ENCODE results near the gene OR3A3.
A peak's percentile ranks its signal among the peaks of the same experiment; 100 is the strongest.

OR3A3 gene

DNA sequence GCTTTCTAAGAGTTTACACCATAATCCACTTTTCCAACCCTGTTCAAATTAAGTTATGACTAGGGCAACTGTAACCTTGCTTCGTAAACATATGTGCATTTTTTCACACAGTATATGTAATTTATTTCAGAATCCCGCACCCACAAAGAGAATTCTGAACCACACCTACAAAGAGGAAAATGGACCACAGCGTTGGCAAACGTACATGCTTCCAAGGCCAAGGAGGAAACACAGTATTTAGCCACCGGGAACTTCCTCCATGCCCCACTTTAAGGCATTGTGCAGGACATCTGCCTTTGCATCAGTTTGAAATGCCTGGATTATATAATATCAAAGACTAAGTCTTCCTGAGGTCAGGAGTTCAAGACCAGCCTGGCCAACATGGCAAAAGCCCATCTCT lies 58.4 kb downstream of the OR3A3 start:
- H3K27me3 Mint-ChIP-seq (ENCODE audit: low read depth), result no peaks in the 10 kb centered on the region
- peaks cover 8% of the 10 kb centered on the region for H3K4me1 Mint-ChIP-seq
- no peak for TF ChIP-seq CTCF (IDR thresholded peaks at IDR 0.05; ENCODE audit: unreplicated experiment in 3 of 3)
- H3K36me3 Mint-ChIP-seq (ENCODE audit: low read depth), result no peaks in the 10 kb centered on the region
- H3K4me3 Mint-ChIP-seq, result no peak overlapping the region
- peaks cover 2% of the 10 kb centered on the region for H3K9me3 Mint-ChIP-seq
- no peak overlapping the region for H3K27ac Mint-ChIP-seq

DNA sequence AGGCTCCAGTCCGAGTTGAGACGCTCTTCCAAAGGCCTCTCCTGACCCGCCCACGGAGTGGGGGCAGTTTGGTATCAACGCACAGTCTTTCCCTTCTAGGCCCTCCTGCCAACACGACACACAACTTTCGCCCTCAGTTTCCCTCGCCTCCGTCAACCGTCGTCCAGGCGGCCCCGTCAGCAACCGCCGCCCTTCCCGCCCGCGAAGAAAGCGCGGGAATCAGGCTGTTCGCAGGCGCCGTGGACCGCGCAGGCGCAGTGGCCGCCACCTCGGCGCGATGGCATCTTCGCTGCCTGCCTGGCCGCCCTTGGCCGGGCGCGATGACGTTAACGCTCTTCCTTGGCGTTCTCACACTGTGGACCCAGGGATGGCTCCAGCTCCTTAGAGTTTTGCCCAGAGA lies 60.4 kb downstream of the OR3A3 start, which contains the start of gene SPATA22:
Gene SPATA22, minus strand, starts transcription at position 221 of the 400 bp plus-strand sequence. CDS start 2,494 bp downstream, outside the sequence.
- Mint-ChIP-seq H3K4me3 (no peak within 1 kb of the TSS), H3K27ac (peak within 1 kb of the TSS in 2 of 3 experiments; percentile 40 to 88), H3K27me3 (ENCODE audit: low read depth) (no peaks in the 10 kb centered on the region), H3K4me1 (peaks cover 27% of the 10 kb centered on the region), H3K9me3 (no peaks in the 10 kb centered on the region), H3K36me3 (ENCODE audit: low read depth) (no peaks in the 10 kb centered on the region)
- TF ChIP-seq CTCF (IDR thresholded peaks at IDR 0.05; ENCODE audit: unreplicated experiment in 3 of 3), result no peak

GRCh38 chr17:3472137-3472536 lies 61.0 kb downstream of the OR3A3 start:
- no peaks in the 10 kb centered on the region for H3K9me3 Mint-ChIP-seq
- peak overlapping the region in 2 of 3 experiments; percentile 40 to 88 for H3K27ac Mint-ChIP-seq
- peaks cover 27% of the 10 kb centered on the region for H3K4me1 Mint-ChIP-seq
- no peak overlapping the region for H3K4me3 Mint-ChIP-seq
- H3K27me3 Mint-ChIP-seq (ENCODE audit: low read depth), result no peaks in the 10 kb centered on the region
- no peak for TF ChIP-seq CTCF (IDR thresholded peaks at IDR 0.05; ENCODE audit: unreplicated experiment in 3 of 3)
- no peaks in the 10 kb centered on the region for H3K36me3 Mint-ChIP-seq (ENCODE audit: low read depth)

All from nephron (organoid).